Stimulated activated CD8-positive, alpha-beta memory T cell treated with anti-CD3 and anti-CD28 coated beads, Interleukin-2, amount 100 ng/mL, for 1 hour (primary cell): ENCODE measurements around the gene TMPRSS6.
"Not testable (repeated sequence)": the region's sequence is repeated elsewhere in the genome, so short reads cannot be mapped to it uniquely, and the experiment has no call there.

Source experiments
- DNase-seq, 2 donors: peaks; one replicate each; pipeline ENCODE4 v3.0.0-alpha.2; 2020; ENCODE audit warnings: low read depth in 2 of 2

TMPRSS6 gene

GRCh38 chr22:37088750-37089408, 20.6 kb downstream of the TMPRSS6 start:
- no peak for DNase-seq

GRCh38 chr22:37088108-37088605, 21.4 kb downstream of the TMPRSS6 start:
- no peak for DNase-seq

GRCh38 chr22:37086184-37086583, 23.3 kb downstream of the TMPRSS6 start:
- no peak for DNase-seq

GRCh38 chr22:37084385-37084784, 25.1 kb downstream of the TMPRSS6 start:
- DNase-seq: no peak

GRCh38 chr22:37083914-37084313, 25.6 kb downstream of the TMPRSS6 start:
- DNase-seq: no peak

- no peak for DNase-seq
These were observed 27.2 kb downstream of the TMPRSS6 start for GRCh38 chr22:37082251-37082873.

GRCh38 chr22:37080838-37081237, 28.7 kb downstream of the TMPRSS6 start:
- DNase-seq: no peak

- DNase-seq: no peak
These were observed 29.1 kb downstream of the TMPRSS6 start for GRCh38 chr22:37080438-37080837.

- DNase-seq: peak; percentile 60 to 67
These were observed 29.8 kb downstream of the TMPRSS6 start for GRCh38 chr22:37079668-37080171.

- DNase-seq: no peak
These were observed 30.4 kb downstream of the TMPRSS6 start for GRCh38 chr22:37079158-37079557.

- DNase-seq: peak; percentile 72 to 75
These were observed 31.6 kb downstream of the TMPRSS6 start for GRCh38 chr22:37077802-37078448.

- no peak for DNase-seq
These were observed 33.6 kb downstream of the TMPRSS6 start for GRCh38 chr22:37075822-37076433.

GRCh38 chr22:37075046-37075445, 34.5 kb downstream of the TMPRSS6 start:
- DNase-seq: no peak

GRCh38 chr22:37074537-37074936, 35.0 kb downstream of the TMPRSS6 start:
- no peak for DNase-seq

GRCh38 chr22:37072673-37073072, 36.8 kb downstream of the TMPRSS6 start:
- no peak for DNase-seq

GRCh38 chr22:37071850-37072592, 37.5 kb downstream of the TMPRSS6 start:
- DNase-seq: not testable (repeated sequence)

GRCh38 chr22:37070744-37071143, 38.8 kb downstream of the TMPRSS6 start:
- no peak for DNase-seq

- DNase-seq: no peak
These were observed 39.2 kb downstream of the TMPRSS6 start for GRCh38 chr22:37070334-37070733.

GRCh38 chr22:37069719-37070118, 39.8 kb downstream of the TMPRSS6 start:
- no peak for DNase-seq

- DNase-seq: no peak
These were observed 40.2 kb downstream of the TMPRSS6 start for GRCh38 chr22:37069319-37069718.

- no peak for DNase-seq
These were observed 40.7 kb downstream of the TMPRSS6 start for GRCh38 chr22:37068859-37069258.

GRCh38 chr22:37067428-37067827, 42.1 kb downstream of the TMPRSS6 start:
- no peak for DNase-seq
